Measurements from ENCODE around the gene CXCL8.

GRCh38 chr4:73731968-73732610 lies 8.3 kb upstream of the CXCL8 start:
- TF ChIP-seq, protein P1, sequence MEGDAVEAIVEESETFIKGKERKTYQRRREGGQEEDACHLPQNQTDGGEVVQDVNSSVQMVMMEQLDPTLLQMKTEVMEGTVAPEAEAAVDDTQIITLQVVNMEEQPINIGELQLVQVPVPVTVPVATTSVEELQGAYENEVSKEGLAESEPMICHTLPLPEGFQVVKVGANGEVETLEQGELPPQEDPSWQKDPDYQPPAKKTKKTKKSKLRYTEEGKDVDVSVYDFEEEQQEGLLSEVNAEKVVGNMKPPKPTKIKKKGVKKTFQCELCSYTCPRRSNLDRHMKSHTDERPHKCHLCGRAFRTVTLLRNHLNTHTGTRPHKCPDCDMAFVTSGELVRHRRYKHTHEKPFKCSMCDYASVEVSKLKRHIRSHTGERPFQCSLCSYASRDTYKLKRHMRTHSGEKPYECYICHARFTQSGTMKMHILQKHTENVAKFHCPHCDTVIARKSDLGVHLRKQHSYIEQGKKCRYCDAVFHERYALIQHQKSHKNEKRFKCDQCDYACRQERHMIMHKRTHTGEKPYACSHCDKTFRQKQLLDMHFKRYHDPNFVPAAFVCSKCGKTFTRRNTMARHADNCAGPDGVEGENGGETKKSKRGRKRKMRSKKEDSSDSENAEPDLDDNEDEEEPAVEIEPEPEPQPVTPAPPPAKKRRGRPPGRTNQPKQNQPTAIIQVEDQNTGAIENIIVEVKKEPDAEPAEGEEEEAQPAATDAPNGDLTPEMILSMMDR (conservative IDR thresholded peaks at IDR 0.05), result no peak
- no peak for TF ChIP-seq ZFX (IDR thresholded peaks at IDR 0.05)
